ENCODE measurements around the gene CCR6.

CCR6 gene

GRCh38 chr6:167137881-167138280 lies 15.0 kb downstream of the CCR6 start:
- H3K9ac ChIP-seq (ENCODE audit: low read depth, low read length), result no peak overlapping the region
- H3K36me3 ChIP-seq (ENCODE audit: insufficient read depth, low read depth, low read length), result no peaks in the 10 kb centered on the region
- peaks cover 9% of the 10 kb centered on the region; the same call in 1 of the 2 replicates for H3K4me1 ChIP-seq (ENCODE audit: insufficient read depth, low read length)
- H3K4me3 ChIP-seq (ENCODE audit: low read length), result no peak overlapping the region
- no peak overlapping the region for H3K27ac ChIP-seq (ENCODE audit: low read length)
- H3K27me3 ChIP-seq (ENCODE audit: insufficient read depth, low read length), result peaks cover 8% of the 10 kb centered on the region; the same call in 1 of the 2 replicates
- H3K9me3 ChIP-seq (ENCODE audit: insufficient read depth, low read depth, low read length), result no peaks in the 10 kb centered on the region

- H3K36me3 ChIP-seq (ENCODE audit: insufficient read depth, low read depth, low read length), result no peaks in the 10 kb centered on the region
- H3K4me3 ChIP-seq (ENCODE audit: low read length), result no peak overlapping the region
- H3K9me3 ChIP-seq (ENCODE audit: insufficient read depth, low read depth, low read length), result peaks cover 2% of the 10 kb centered on the region; the same call in 1 of the 2 replicates
- no peak overlapping the region for H3K27ac ChIP-seq (ENCODE audit: low read length)
- peaks cover 9% of the 10 kb centered on the region; the same call in 1 of the 2 replicates for H3K4me1 ChIP-seq (ENCODE audit: insufficient read depth, low read length)
- H3K27me3 ChIP-seq (ENCODE audit: insufficient read depth, low read length), result peaks cover 8% of the 10 kb centered on the region; the same call in 1 of the 2 replicates
- H3K9ac ChIP-seq (ENCODE audit: low read depth, low read length), result no peak overlapping the region
These were observed 16.9 kb downstream of the CCR6 start for GRCh38 chr6:167139761-167140160.

GRCh38 chr6:167140589-167141474 lies 17.9 kb downstream of the CCR6 start:
- H3K27ac ChIP-seq (ENCODE audit: low read length), result no peak overlapping the region
- peaks cover 9% of the 10 kb centered on the region; the same call in 1 of the 2 replicates for H3K27me3 ChIP-seq (ENCODE audit: insufficient read depth, low read length)
- H3K36me3 ChIP-seq (ENCODE audit: insufficient read depth, low read depth, low read length), result no peaks in the 10 kb centered on the region
- H3K4me3 ChIP-seq (ENCODE audit: low read length), result no peak overlapping the region
- H3K4me1 ChIP-seq (ENCODE audit: insufficient read depth, low read length), result peaks cover 11% of the 10 kb centered on the region; the same call in 1 of the 2 replicates
- H3K9me3 ChIP-seq (ENCODE audit: insufficient read depth, low read depth, low read length), result peaks cover 4% of the 10 kb centered on the region; the same call in 1 of the 2 replicates
- H3K9ac ChIP-seq (ENCODE audit: low read depth, low read length), result no peak overlapping the region

- Histone ChIP-seq H3K4me3 (ENCODE audit: low read length) (no peak overlapping the region), H3K4me1 (ENCODE audit: insufficient read depth, low read length) (peaks cover 22% of the 10 kb centered on the region), H3K27me3 (ENCODE audit: insufficient read depth, low read length) (peaks cover 19% of the 10 kb centered on the region; the same call in 1 of the 2 replicates), H3K36me3 (ENCODE audit: insufficient read depth, low read depth, low read length) (no peaks in the 10 kb centered on the region), H3K9me3 (ENCODE audit: insufficient read depth, low read depth, low read length) (peaks cover 4% of the 10 kb centered on the region; the same call in 1 of the 2 replicates), H3K9ac (ENCODE audit: low read depth, low read length) (no peak overlapping the region), H3K27ac (ENCODE audit: low read length) (no peak overlapping the region)
These were observed 19.0 kb downstream of the CCR6 start for GRCh38 chr6:167141667-167142432.

- Histone ChIP-seq H3K9ac (ENCODE audit: low read depth, low read length) (no peak overlapping the region), H3K36me3 (ENCODE audit: insufficient read depth, low read depth, low read length) (no peaks in the 10 kb centered on the region), H3K27me3 (ENCODE audit: insufficient read depth, low read length) (peaks cover 19% of the 10 kb centered on the region; the same call in 1 of the 2 replicates), H3K4me1 (ENCODE audit: insufficient read depth, low read length) (peaks cover 27% of the 10 kb centered on the region), H3K4me3 (ENCODE audit: low read length) (no peak overlapping the region), H3K27ac (ENCODE audit: low read length) (no peak overlapping the region), H3K9me3 (ENCODE audit: insufficient read depth, low read depth, low read length) (peaks cover 4% of the 10 kb centered on the region; the same call in 1 of the 2 replicates)
These were observed 19.5 kb downstream of the CCR6 start for GRCh38 chr6:167142433-167142761.

- Histone ChIP-seq H3K4me3 (ENCODE audit: low read length) (no peak overlapping the region), H3K36me3 (ENCODE audit: insufficient read depth, low read depth, low read length) (no peaks in the 10 kb centered on the region), H3K27me3 (ENCODE audit: insufficient read depth, low read length) (peaks cover 24% of the 10 kb centered on the region), H3K4me1 (ENCODE audit: insufficient read depth, low read length) (peaks cover 34% of the 10 kb centered on the region), H3K9me3 (ENCODE audit: insufficient read depth, low read depth, low read length) (peaks cover 4% of the 10 kb centered on the region; the same call in 1 of the 2 replicates), H3K27ac (ENCODE audit: low read length) (no peak overlapping the region), H3K9ac (ENCODE audit: low read depth, low read length) (no peak overlapping the region)
These were observed 20.1 kb downstream of the CCR6 start for GRCh38 chr6:167143041-167143440.

GRCh38 chr6:167145461-167145860 lies 22.6 kb downstream of the CCR6 start:
- no peak overlapping the region for H3K9ac ChIP-seq (ENCODE audit: low read depth, low read length)
- no peak overlapping the region for H3K4me3 ChIP-seq (ENCODE audit: low read length)
- H3K36me3 ChIP-seq (ENCODE audit: insufficient read depth, low read depth, low read length), result no peaks in the 10 kb centered on the region
- peaks cover 38% of the 10 kb centered on the region for H3K4me1 ChIP-seq (ENCODE audit: insufficient read depth, low read length)
- peaks cover 31% of the 10 kb centered on the region for H3K27me3 ChIP-seq (ENCODE audit: insufficient read depth, low read length)
- peaks cover 4% of the 10 kb centered on the region; the same call in 1 of the 2 replicates for H3K9me3 ChIP-seq (ENCODE audit: insufficient read depth, low read depth, low read length)
- H3K27ac ChIP-seq (ENCODE audit: low read length), result no peak overlapping the region

GRCh38 chr6:167146135-167146534 lies 23.2 kb downstream of the CCR6 start:
- H3K4me1 ChIP-seq (ENCODE audit: insufficient read depth, low read length), result peaks cover 37% of the 10 kb centered on the region
- peaks cover 4% of the 10 kb centered on the region; the same call in 1 of the 2 replicates for H3K9me3 ChIP-seq (ENCODE audit: insufficient read depth, low read depth, low read length)
- peak overlapping the region; percentile 48; the same call in 1 of the 2 replicates for H3K4me3 ChIP-seq (ENCODE audit: low read length)
- no peak overlapping the region for H3K27ac ChIP-seq (ENCODE audit: low read length)
- H3K27me3 ChIP-seq (ENCODE audit: insufficient read depth, low read length), result peaks cover 31% of the 10 kb centered on the region
- H3K9ac ChIP-seq (ENCODE audit: low read depth, low read length), result peak overlapping the region; percentile 49; the same call in 1 of the 2 replicates
- no peaks in the 10 kb centered on the region for H3K36me3 ChIP-seq (ENCODE audit: insufficient read depth, low read depth, low read length)

- no peaks in the 10 kb centered on the region for H3K36me3 ChIP-seq (ENCODE audit: insufficient read depth, low read depth, low read length)
- H3K4me1 ChIP-seq (ENCODE audit: insufficient read depth, low read length), result peaks cover 40% of the 10 kb centered on the region
- peaks cover 4% of the 10 kb centered on the region; the same call in 1 of the 2 replicates for H3K9me3 ChIP-seq (ENCODE audit: insufficient read depth, low read depth, low read length)
- peaks cover 23% of the 10 kb centered on the region for H3K27me3 ChIP-seq (ENCODE audit: insufficient read depth, low read length)
- H3K27ac ChIP-seq (ENCODE audit: low read length), result no peak overlapping the region
- H3K9ac ChIP-seq (ENCODE audit: low read depth, low read length), result peak overlapping the region; percentile 49; the same call in 1 of the 2 replicates
- H3K4me3 ChIP-seq (ENCODE audit: low read length), result peak overlapping the region; percentile 48; the same call in 1 of the 2 replicates
These were observed 24.1 kb downstream of the CCR6 start for GRCh38 chr6:167146977-167147376.

GRCh38 chr6:167148021-167148420 lies 25.1 kb downstream of the CCR6 start:
- peaks cover 43% of the 10 kb centered on the region for H3K4me1 ChIP-seq (ENCODE audit: insufficient read depth, low read length)

GRCh38 chr6:167148997-167149396 lies 26.1 kb downstream of the CCR6 start:
- H3K27ac ChIP-seq (ENCODE audit: low read length), result no peak overlapping the region
- H3K4me1 ChIP-seq (ENCODE audit: insufficient read depth, low read length), result peaks cover 43% of the 10 kb centered on the region
- no peak overlapping the region for H3K4me3 ChIP-seq (ENCODE audit: low read length)
- H3K36me3 ChIP-seq (ENCODE audit: insufficient read depth, low read depth, low read length), result no peaks in the 10 kb centered on the region
- H3K9me3 ChIP-seq (ENCODE audit: insufficient read depth, low read depth, low read length), result peaks cover 4% of the 10 kb centered on the region; the same call in 1 of the 2 replicates
- no peak overlapping the region for H3K9ac ChIP-seq (ENCODE audit: low read depth, low read length)
- peaks cover 23% of the 10 kb centered on the region for H3K27me3 ChIP-seq (ENCODE audit: insufficient read depth, low read length)

More at GRCh38 chr6:167148021-167148420, 25.1 kb downstream of the CCR6 start:
- peaks cover 4% of the 10 kb centered on the region; the same call in 1 of the 2 replicates for H3K9me3 ChIP-seq (ENCODE audit: insufficient read depth, low read depth, low read length)
- no peaks in the 10 kb centered on the region for H3K36me3 ChIP-seq (ENCODE audit: insufficient read depth, low read depth, low read length)
- no peak overlapping the region; the same call in 1 of the 2 replicates for H3K9ac ChIP-seq (ENCODE audit: low read depth, low read length)
- peaks cover 23% of the 10 kb centered on the region for H3K27me3 ChIP-seq (ENCODE audit: insufficient read depth, low read length)
- H3K4me3 ChIP-seq (ENCODE audit: low read length), result no peak overlapping the region
- no peak overlapping the region for H3K27ac ChIP-seq (ENCODE audit: low read length)
